GM21723 (cell line): ENCODE data around the gene FANK1.
"Not testable (repeated sequence)": the region's sequence is repeated elsewhere in the genome, so short reads cannot be mapped to it uniquely, and the experiment has no call there.

ENCODE experiments used
- ATAC-seq: cut with Tn5 transposase; IDR thresholded peaks from one replicate; pipeline ENCODE4 v1.9.1; 2021; ENCODE audit warnings: mild to moderate bottlenecking, moderate library complexity; ENCODE audit not compliant: unreplicated experiment

The FANK1 gene

GRCh38 chr10:125886914-125887512, 9.4 kb upstream of the FANK1 start:
- ATAC-seq = no peak

DNA sequence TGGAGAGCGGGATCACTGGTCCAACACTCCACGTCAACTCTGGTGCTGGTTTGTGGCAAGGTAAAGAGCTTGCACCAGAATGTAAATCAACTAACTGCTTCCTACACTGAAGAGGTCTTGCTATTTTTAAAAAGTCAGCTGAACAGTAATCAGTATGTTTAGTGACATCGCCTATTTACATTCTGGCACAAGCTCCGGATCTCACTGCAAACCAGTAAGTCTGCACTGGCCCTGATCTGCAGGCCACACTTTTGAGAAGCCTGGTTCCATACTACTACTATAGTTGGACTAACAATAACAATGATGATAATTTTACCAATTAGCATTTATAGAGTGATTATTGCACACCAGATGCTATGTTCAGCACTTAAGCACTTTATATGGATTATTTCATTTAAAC, 6.9 kb upstream of the FANK1 start:
- not testable (repeated sequence) for ATAC-seq

DNA sequence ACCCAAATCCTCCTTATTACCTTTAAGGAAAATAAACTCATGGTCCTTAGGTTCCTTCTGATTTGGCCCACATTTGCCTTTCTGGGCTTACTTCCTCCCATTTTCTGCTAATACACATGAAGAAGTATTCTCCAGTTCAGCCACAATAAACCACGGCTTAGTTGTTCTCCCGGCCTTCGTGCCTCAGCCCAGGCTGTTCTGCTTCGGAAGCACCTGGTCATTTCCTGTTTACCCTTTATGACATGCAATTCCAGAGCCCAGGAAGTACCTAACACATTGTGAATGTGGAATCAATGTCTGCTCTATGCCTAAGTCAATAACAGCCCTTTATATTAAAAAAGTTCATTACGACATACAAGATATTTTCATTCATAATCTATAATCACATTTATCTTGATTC, 4.0 kb upstream of the FANK1 start:
- not testable (repeated sequence) for ATAC-seq

- ATAC-seq = not testable (repeated sequence)
These were observed 2.2 kb upstream of the FANK1 start for GRCh38 chr10:125894176-125894575.

DNA sequence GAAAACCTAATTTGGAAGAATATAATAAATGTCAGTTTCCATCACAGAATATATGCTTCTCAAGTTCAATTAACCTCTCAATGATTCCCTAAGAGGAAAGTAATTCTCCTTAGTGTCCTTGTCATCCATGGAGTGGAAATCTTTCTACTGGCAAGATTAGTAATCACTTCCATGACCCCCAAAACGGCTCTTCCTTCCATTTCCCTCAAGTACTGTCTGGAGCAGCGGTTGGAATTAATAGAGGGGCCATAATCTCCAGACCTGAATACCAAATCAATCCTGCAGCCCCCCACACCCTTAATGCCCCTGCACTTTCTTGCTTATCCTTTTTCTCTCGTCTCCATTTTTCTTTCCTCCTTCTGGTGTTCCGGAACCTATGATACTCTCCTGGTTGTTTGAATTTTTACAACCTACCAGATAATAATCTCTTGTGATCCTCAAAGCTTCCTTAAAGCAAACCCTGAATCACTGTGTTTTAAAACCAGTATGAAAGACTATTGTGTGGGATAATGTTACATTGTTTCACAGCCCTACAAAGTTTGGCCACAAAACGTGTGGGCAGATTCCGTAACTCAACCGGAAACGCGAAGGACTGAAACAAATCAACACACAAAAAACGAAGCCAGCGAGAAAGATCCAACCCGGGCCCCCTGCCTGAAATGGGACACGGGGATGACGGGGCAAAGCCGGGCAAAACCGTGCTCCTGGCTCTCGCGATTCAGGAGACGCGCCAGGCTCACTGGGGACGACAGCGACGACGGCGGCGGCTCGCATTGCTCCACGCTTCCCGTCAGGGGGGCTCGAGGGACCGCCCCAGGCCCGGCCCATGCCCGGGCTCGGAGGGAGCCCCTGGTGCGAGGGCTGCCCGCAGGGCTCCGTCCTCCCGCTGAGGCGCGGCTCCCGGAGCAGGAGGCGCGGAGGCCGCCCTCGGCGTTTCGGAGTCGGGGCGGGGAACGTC, 955 bp upstream of the FANK1 start:
- ATAC-seq = peak; percentile 63

DNA sequence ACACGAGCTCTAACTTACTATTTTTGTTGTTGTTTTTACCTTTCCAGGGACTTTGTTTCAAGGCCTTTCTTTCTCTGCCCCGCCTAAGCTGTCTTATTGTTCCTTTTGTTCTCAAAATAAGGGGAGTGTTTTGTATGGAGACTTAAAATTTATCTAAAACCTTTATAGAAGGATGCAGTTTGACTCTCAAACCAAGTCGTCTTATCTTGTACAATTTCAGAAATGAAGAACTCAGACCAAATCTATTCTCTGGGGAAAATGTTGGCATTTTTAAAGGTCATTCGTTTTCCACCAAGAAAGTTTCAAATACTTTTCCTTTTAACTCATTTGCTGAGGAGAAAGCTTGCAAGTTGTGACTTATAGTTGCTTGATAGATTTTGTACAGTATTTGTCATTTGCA, 953 bp downstream of the FANK1 start:
- ATAC-seq = not testable (repeated sequence)

DNA sequence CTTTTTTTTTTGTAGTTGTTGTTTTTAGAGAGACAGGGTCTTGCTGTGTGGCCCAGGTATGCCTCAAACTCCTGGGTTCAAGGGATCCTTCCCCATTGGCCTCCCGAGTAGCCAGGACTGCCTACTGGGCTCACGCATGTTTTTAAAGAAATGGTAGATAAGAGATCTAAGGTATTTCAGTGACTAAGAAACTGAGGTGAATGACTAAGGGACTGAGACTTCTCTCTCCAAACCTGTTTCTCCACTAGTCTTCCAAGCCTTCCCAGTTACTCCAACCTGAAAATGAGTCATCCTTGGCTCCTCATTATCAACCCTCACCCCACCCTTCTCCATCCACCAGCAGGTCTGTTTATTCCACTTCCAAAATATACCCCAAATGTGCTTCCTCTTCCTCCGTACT, 4.6 kb downstream of the FANK1 start:
- not testable (repeated sequence) for ATAC-seq

DNA sequence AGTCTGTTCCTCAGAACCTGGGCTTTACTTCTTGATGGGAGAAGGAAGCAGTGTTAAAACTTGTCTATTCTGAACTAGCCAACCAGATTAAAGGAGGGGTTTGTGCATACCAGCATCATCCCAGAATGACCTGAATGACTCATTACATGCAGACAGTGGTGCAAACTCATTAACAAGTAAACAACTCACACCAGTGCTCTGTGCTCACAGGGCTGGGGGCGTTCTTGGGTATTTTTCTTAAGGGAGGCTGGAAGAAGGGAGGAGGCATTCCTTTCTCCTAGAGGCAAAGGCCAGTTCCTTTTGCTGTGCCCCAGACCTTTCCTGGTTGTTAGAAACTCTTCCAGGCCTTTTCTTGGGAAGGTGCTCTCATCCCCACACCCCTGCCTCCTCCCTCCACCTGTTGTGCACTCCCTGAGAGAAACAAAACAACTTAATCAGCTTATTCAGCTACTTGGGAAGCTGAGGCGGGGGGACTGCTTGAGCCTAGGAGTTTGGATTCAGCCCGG, 6.8 kb downstream of the FANK1 start:
- not testable (repeated sequence) for ATAC-seq

GRCh38 chr10:125905069-125905994, 9.0 kb downstream of the FANK1 start:
- ATAC-seq = not testable (repeated sequence)

DNA sequence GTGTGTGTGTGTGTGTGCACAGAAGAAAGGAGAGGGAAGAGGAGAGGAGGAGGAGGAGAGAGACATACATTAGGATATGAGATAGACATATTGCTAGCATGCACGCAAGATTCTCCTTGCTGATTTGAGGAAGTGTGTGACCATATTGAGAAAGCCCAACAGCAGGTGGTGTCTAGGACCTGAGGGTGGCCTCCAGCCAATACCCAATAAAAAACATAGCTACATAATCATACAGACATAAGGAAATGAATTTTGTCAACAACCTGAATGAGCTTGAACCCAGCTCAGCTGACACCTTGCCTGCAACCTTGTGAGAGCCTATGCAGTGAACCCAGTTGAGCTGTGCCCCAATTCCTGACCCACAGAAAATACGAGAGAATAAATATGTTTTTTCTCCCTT, 11.2 kb downstream of the FANK1 start:
- not testable (repeated sequence) for ATAC-seq

GRCh38 chr10:125908813-125909212, 12.4 kb downstream of the FANK1 start:
- ATAC-seq = not testable (repeated sequence)

DNA sequence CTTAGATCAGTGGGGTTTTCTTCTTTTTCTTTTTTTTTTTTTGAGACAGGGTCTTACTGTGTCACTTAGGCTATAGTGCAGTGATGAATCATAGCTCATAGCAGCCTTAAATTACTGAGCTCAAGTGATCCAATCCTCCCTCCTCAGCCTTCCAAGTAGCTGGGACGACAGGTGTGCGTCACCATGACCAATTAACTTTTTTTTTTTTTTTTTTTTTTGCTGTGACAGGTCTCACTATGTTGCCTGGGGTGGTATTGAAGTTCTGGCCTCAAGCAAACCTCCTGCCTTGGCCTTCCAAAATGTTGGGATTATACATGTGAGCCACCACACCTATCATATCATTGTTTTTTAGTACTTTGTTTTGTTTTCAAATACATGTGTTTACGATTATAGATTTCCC, 13.1 kb downstream of the FANK1 start:
- ATAC-seq = not testable (repeated sequence)

DNA sequence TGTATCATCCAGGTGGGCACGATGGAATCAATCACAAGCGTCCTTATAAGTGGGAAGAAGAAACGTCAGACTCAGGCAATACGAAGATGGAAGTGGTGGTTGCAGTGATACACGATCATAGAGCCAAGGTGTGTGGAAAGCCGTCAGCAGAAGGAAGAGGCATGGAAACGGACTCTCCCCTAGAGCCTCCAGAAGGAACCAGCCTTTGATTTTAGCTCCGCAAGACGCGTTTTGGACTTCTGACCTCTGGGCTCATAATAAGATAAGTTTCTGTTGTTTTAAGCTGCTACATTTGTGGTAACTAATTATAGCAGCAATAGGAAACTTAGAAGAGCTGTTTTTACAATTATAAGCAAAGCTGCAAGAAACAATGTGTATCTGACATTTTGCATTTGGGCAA, 14.8 kb downstream of the FANK1 start:
- no peak for ATAC-seq

- ATAC-seq = no peak
These were observed 15.6 kb downstream of the FANK1 start for GRCh38 chr10:125911990-125912389.

DNA sequence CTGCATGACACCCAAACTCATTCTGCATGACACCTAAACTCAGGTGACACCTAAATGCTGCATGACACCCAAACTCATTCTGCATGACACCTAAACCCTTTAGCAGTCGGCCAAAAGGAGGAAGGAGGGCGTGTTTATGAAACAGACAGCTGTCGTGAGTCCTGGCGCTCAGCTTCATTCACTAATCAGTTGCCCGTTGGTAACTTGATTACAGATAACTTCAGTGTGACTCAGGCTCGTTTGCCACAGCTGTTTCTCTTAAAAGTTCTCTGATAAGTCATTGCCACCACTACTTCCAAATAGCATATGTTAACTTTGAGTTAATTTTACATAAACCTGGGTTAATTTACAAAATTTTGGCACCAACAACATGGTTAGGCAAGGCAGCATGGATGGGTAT, 16.9 kb downstream of the FANK1 start:
- not testable (repeated sequence) for ATAC-seq

- no peak for ATAC-seq
These were observed 20.6 kb downstream of the FANK1 start for GRCh38 chr10:125916977-125917376.

- ATAC-seq = not testable (repeated sequence)
These were observed 21.5 kb downstream of the FANK1 start for GRCh38 chr10:125917704-125918361.

GRCh38 chr10:125921643-125922306, 25.4 kb downstream of the FANK1 start:
- not testable (repeated sequence) for ATAC-seq

GRCh38 chr10:125925262-125925834, 29.0 kb downstream of the FANK1 start:
- no peak for ATAC-seq
